ENCODE results near the gene KCP.
"Not testable (repeated sequence)": the region's sequence is repeated elsewhere in the genome, so short reads cannot be mapped to it uniquely, and the experiment has no call there.

The KCP gene

GRCh38 chr7:128921866-128922440 lies 11.4 kb upstream of the KCP start:
- no peak for DNase-seq (ENCODE audit: low read depth)

- DNase-seq (ENCODE audit: low read depth): no peak
Measured at GRCh38 chr7:128920913-128921582, 10.5 kb upstream of the KCP start.

- DNase-seq (ENCODE audit: low read depth): no peak
Measured at GRCh38 chr7:128919881-128920799, 9.6 kb upstream of the KCP start.

GRCh38 chr7:128919241-128919640 lies 8.7 kb upstream of the KCP start:
- no peak for DNase-seq (ENCODE audit: low read depth)

GRCh38 chr7:128918016-128918665 lies 7.6 kb upstream of the KCP start:
- no peak for DNase-seq (ENCODE audit: low read depth)

GRCh38 chr7:128917122-128917521 lies 6.6 kb upstream of the KCP start:
- DNase-seq (ENCODE audit: low read depth): no peak

- no peak for DNase-seq (ENCODE audit: low read depth)
Measured at GRCh38 chr7:128916643-128916915, 6.1 kb upstream of the KCP start.

- DNase-seq (ENCODE audit: low read depth): no peak
Measured at GRCh38 chr7:128915841-128916642, 5.5 kb upstream of the KCP start.

GRCh38 chr7:128915271-128915819 lies 4.8 kb upstream of the KCP start:
- DNase-seq (ENCODE audit: low read depth): no peak

GRCh38 chr7:128914566-128915151 lies 4.2 kb upstream of the KCP start:
- no peak for DNase-seq (ENCODE audit: low read depth)

GRCh38 chr7:128913870-128914565 lies 3.5 kb upstream of the KCP start:
- no peak for DNase-seq (ENCODE audit: low read depth)

- DNase-seq (ENCODE audit: low read depth): not testable (repeated sequence)
Measured at GRCh38 chr7:128912709-128913495, 2.4 kb upstream of the KCP start.

- DNase-seq (ENCODE audit: low read depth): no peak
Measured at GRCh38 chr7:128912281-128912680, 1.8 kb upstream of the KCP start.

- no peak for DNase-seq (ENCODE audit: low read depth)
Measured at GRCh38 chr7:128911423-128912031, 1.0 kb upstream of the KCP start.

- peak; percentile 52 for DNase-seq (ENCODE audit: low read depth)
Measured at GRCh38 chr7:128909625-128910568, 612 bp downstream of the KCP start.

- no peak for DNase-seq (ENCODE audit: low read depth)
Measured at GRCh38 chr7:128908750-128909624, 1.5 kb downstream of the KCP start.

All from amniotic epithelial cell (primary cell).